OCI-M2 (cell line): Measurements from ENCODE around the gene MORN5.

Experiments
- DNase-seq: peaks from one replicate; lab custom pipeline; 2025; ENCODE audit not compliant: unreplicated experiment; lab: John Stamatoyannopoulos, UW

Gene MORN5

DNA sequence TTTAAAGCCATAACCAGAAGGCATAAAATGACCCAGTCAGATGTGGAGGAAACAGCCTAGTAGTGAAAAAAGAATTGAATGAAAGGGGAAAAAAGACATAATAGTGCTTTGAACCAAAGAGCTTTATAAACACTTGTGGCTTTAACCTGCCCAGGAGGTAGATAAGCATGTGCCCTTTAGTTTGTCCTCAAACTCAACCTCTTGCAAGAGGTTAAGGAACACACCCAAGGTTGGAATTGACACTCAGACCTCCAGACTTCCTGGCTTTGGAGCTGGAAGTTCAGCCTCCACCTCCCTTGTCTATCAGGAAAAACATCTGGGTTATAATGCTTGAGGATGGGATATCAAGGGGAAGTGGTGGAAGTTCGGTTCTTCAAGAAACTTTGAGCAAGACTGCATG, 16.4 kb upstream of the MORN5 start:
- DNase-seq: no peak

DNA sequence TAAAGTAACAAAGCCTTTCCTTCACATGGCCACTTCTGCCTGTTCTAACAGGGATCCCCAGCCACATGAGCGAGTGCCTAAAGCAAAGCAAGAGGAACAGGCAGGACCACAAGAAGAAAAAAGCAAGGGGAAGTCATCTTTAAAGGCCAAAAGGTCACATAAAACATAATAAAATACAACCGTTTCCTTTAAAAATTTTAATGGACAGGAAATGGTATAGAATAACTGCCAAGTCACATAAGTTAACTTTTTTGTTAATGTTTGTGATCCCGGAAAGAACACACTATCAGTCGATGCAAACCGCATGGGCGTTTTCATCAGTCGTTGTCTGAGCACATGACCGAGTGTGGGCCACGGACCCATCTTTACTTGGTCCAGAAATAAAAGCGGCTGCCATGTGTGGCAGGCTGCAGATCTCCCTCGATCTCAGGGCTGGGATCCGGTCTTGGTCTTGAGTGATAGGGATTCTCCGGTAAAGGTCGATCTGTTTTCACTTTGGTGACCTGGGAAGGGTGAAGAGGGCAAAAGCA, 15.8 kb upstream of the MORN5 start:
- DNase-seq: no peak

DNA sequence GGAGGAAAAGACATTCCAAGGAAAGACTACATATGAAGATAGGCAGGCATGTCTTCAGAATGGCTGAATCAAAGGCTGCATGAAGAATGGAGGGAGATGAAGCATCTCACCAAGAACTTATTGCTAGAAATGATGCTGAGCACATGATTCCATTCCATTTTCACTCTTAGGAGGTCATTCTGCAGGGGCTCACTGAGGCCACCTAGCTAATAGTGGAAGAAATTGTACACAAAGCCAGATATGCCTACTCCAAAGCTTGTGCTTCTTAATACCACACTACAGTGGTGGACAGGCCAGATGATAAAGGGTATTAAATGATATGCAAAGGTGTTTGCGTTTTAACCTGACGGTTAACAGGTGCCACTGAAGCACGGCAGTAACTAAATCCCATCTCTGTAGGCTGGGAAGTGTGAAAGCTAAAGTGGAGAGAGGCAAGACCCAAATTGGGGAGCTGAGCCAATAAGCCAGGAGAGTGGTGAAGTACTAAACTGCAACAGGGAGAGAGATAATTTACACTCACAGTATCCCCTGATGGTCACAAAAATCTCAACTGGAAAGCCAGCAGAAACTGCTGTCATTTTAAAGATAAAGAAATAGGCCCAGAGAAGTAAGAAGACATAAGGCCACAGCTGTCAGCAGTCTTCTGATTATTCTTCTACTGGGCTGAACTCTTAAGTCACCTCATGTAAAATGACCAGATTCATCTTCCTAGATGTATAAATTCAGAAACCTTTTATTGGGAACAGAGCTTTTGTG, 14.7 kb upstream of the MORN5 start:
- no peak for DNase-seq

DNA sequence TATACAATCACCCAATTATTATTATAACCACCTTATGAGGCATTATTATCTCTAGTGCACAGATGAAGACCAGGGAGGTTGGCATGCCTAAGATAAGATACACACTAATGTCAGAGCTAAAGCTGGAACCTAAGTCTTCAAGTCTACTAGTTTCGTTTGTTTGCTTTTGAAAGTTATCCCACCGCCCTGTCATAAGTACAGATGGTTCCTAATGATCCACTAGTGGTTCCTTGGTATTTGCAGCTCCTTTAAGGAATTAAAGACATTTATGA, 14.2 kb upstream of the MORN5 start:
- no peak for DNase-seq

DNA sequence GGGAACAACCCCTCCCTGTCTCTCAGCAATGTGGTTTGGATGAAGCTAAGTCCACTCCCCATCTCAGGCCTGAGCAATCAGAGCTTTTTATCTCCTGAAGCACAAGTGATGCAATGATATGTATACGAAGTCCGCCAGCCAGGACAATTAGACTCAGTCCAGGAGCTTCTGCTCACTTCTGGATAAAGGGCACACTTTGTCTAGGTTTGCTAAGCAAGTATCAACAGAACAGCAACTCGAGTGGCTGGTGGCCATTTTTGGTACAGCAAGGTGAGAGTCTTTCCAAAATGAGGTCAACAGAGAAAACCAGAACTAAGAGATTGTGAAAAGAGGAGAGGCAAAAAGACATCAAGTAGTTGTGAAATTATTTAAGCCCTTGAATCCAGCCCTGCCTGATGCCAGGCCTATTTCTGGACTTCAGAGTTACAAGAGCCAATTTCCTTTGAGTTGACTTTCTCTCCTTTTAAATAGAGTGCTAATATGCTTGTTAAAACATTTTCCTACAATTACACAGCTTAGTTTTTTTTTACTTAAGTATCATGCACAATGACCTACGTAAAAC, 8.4 kb upstream of the MORN5 start:
- DNase-seq: no peak

DNA sequence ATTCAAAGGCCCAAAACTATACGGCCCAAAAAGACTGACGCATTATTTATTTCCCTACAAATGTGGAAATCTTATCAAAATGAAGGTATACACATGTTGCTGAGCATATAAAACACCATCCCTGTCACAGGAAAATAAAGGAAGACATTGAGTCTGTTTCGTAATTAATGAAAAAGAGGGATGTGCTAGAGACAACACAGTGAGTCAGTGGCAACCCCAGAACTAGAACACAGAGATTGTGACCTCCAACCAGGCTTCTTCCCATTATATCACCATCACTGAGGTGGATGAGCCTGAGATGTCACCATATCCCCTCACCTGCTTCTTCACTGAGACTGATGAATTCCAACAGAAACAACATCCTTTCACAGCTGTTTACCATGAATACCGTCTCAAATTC, 3.9 kb upstream of the MORN5 start:
- DNase-seq: no peak

DNA sequence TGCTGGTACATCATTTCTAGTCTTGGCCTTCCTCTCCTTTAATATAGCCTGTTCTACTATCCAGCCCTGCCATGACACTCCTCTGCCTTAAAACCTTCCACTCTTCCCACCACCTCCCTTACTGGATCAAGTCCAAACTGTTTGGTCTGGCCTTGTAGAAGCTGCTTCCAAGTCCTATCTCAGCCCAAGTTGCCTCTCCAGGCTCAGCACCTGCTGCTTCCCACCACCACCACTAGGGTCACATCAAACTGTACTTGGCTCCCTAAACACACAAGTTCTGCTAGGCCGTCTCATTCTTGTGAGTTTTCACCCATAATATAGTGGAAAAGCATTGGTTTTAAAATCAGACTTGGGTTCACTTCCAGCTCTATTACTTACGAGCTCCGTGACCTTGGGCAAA, 1.5 kb upstream of the MORN5 start:
- no peak for DNase-seq

DNA sequence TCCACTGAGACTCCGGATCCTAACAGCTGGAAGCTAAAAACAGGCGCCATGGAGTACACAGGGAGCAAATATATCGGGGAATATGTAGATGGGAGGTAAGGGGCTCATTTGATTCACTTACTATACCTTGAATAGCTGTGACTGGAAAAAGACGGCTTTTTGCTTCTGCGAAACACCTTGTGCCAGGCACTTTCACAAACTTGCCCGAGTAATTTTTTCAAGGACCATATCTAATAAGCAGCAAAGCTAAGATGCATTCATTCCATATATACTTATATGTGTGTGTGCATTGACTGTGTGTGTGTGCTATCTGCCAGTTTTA, 178 bp downstream of the MORN5 start:
- no peak for DNase-seq

DNA sequence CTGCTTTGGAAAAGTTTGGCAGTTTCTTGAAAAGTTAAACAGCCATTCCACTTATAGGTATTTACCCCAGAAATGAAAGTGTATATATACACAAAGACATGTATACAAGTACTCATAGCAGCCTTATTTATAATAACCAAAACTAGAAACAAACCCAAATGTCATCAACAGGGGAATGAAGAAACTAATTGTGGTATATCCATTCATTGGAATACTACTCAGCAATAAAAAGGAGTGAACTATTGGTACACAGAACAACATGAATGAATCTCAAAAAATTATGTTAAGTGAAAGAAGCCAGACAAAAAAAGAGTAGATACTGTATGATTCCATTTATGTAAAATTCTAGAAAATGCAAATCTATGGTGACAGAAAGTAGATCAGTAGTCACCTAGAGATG, 2.7 kb downstream of the MORN5 start:
- DNase-seq: no peak

DNA sequence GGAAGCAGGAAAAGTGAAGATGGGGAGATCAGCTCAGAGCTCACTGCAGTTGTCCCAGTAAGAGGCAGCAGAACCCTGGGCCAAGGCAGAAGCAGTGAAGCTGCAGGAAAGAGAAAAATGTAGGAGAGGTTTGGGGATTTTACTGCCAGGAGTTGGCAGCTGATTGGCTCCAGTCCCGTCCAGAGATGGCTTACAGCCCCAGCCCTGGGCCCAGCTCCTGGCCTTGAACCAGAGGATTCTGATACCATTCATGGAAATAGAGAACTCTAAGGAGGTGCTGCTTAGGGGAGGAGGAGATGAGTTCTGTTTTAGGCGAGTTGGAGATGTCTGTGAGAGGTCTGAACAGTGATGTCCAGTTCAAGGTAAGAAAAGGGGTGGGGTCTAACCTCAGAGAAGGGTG, 4.6 kb downstream of the MORN5 start:
- DNase-seq: no peak

DNA sequence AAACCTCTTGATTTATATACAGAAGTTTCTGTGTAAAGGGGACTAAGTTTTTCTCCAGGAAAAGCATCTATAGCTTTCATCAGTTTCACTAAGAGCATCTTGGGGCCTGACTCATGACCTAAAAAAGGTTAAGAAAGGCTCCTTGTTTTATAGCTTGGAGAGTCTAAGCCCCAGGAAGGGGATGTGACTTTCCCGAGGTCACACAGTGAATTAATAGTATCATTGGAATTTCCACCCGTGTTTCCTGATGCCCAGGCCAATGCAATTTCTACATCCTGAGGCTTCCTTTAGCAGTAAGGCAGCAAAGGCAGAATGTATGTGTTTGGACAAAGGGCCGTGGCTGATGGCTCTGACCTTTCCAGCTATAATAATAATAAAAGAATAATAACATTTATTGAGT, 8.6 kb downstream of the MORN5 start:
- no peak for DNase-seq

DNA sequence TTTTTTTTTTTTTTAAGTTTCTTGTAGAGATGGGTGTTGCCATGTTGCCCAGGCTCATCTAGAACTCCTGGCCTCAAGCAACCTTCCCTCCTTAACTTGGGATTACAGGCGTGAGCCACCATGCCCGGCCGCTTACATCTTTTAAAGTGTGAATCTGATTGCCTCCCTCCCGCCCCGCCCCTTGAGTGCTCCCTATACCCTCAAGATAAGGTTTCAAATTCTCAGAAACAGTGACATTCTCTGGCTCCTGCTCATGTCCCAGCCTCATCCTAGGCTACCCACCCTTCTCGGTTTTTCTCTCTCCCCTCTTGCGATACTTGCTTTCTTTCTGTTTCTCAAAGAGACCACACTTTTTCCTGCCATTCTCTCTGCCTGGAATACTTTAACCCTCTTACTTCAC, 12.4 kb downstream of the MORN5 start:
- DNase-seq: no peak

DNA sequence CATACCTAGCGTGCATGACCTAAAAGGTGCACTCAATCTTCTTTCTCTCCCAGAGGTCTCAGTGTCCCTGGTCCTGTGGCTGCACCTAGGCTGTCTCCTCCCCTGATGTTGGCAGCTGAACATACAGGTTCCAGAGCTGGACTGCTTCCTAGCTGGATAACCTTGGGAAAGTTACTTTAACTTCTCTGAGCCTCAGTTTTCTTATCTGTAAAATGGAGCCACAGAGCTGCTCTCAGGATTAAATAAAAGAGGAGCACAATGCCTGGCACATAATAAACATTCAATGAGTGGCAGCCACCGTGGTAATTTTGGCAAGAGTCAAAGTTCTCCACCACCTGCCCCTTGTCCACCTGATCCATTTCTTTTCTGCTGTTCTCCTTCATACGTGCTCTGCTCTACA, 14.0 kb downstream of the MORN5 start:
- no peak for DNase-seq

DNA sequence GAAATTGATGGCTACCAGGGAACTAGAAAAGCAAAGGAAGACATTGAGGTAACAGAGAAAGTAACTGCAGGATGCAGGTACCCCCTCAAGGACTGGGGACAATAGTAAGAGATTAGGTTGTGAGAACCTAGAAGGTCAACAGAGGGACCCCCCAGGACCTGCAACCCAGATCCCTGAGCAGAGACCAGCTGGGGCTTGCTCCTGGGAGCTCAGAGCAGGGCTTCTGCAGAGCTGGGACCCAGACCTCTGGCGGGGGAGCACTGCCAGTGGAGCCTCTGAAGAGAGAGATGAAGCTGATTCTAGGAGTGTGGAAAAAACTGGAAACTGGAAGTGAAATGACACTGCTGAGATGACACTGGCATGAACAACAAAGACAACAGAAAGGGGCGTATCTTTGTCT, 17.2 kb downstream of the MORN5 start:
- DNase-seq: no peak

DNA sequence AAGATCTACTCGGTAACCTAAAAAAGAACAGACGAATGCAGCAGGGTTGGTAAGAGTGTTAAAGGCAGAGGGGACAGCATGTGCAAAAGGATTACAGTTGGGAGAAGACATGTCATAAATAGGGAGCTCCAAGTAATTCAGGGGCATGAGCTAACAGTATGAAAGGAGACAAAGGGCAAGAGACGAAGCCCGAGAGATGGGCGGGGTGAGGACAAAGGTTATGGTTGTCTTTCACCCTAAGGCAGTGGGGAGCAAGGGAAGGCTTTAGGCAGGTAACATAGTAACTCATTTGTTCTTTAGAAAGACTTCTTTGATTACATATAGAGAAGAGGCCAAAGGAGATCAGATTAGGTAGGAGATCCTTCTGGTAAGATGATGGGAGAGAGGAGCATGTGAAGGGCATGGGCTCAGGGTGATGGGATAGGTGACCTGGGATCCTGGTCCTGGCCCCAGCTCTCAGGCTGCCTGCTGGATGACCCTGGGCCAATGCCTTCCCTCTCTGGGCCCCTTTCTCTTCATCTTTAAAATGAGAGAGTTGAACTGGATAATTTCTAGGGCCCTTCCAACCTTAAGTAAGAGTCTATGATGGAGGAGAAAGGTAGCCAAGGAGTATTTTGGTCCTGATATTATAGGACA, 19.5 kb downstream of the MORN5 start:
- DNase-seq: no peak

DNA sequence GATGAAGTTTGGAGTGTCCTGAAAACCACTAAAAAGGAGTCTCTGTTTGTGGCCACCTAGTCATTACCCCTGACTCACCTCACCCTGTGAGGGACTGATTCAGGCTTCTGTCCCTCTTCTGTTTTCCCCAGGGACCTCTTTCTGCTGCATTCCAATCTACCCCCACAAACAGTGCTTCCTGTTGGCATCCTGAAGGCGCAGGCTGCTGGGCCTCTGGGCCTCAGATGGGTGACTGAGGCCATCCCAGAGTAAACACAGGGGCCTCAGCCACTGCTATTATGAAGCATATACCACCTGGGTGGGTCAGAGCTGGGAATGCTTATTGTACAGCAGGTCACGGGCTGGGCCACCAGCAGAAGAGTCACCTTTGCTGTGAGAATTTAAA, 20.0 kb downstream of the MORN5 start:
- DNase-seq: no peak

DNA sequence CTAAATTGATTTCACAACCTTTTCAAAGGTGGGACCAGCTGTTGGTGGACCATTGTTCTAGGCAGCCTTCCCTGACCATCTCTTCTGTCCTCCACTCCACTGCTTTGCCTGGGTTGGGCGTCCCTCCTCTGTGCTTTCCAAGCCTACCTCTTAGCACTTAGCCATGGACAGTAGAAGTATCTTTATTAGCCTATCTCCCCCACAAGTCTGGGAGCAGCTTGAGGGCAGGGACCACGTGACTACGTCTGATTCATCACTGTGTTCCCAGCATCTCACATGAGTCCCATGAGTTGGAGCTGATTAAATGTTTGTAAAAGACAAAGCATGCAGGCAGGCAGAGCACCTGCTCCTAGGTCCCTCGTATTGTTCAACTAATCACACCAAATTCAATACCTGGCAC, 20.9 kb downstream of the MORN5 start:
- DNase-seq: no peak

DNA sequence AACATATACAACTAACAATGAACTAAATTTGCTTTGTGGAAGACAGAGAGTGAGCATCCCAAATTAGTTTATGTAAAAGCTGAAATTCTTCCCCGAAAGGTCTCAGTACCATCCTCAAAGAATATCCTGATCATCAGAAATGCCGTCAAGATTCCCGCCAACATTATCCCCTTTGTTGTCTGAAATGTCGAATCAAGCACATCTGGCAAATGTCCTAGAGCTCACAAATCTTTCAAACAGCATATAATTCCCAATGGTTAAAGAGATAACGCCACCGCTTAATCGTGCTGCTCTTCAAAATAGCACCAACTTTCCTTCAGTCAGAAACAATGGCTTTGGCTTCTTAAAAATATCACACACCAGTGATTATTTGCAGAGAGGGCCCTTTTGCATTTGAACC, 23.8 kb downstream of the MORN5 start:
- DNase-seq: no peak

DNA sequence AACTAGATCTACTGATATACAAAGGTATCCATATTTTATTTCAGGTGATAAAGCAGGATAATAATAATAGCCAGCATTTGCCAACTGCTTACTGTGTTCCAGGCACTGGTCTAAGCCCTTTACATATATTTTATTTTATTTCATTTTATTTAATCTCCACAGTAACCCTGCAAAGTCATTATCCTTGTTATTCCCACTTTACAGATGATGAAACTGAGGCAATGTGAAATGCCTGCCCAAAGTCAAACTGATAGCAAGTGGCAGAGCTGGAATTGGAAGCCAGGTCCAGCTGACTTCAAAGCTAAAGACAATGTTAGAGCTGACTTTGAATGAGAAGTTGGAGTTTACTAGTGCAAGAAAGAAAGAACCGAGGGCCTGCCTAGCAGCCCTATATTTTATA, 24.8 kb downstream of the MORN5 start:
- DNase-seq: no peak

DNA sequence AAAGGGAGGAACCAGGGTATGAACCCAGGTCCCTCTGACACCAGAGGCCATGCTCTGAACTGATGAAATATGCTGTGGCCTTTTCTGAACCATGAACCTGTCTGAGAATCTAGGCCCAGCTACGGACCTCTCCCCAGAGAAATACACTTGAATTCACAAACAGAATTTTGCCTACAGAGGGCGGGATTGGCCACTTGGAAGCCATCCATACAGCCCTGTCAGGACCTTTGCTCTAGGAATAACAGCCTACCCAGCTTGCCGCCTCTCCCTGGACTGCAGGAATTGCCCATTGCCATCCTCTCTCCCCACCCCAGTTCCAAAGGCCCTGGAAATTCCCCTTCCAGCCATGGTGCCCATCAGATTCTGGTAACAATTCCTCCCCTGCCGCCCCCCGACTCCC, 26.6 kb downstream of the MORN5 start:
- DNase-seq: no peak

DNA sequence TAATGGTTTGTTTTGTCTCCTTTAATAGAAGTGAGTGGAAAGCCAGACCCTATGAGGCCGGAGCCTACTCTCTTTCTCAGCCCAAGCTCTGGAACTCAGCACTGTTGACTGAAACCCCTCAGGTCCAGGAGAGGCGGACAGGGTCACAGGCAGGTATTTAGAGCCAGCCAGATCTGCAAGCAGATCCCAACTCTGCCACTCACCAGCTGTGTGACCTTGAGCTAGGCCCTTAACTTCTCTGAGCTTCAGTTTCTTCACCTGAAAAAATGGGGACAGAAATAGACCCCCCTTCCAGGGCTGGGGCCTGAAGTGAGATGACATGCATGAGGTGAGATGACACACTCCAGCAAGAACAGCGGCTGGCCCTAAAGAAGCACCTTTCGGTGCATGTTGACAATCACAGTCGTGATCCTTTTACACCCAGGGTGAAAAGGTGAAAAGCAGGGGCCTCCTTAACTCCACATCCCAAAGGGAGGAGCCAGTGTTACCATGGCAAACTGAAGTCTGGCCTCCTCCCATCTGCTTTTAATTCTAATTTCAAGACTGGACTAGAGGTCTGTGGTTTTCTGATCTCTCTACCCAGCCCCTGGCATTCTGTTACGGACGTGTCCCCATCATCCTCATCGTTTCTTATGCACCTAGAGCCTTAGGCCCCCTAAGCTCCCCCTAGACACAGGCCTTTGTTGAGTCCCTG, 27.2 kb downstream of the MORN5 start:
- DNase-seq: no peak

DNA sequence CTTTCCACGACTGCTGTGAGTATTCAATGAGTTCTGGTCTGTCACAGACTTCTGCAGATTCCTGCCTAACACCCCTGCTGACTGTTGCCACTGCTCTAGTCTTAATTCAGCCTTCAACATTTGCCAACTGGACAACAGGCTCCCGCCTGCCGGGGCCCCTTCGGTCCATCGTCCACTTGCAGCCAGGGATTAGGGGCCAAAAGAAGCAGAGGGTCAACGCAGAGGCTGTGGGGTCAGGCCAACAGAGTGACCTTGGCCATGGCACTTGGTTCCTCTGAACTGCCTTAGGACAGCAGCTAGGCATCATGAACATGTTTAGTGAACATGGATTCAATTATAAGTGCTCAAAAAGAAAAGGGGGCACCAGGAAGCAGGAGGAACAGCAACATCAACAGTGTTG, 28.7 kb downstream of the MORN5 start:
- DNase-seq: no peak
